ENCODE measurements around the gene ULK2.

ULK2 gene

GRCh38 chr17:19747159-19747719 is 120.5 kb downstream of the ULK2 start:
- Histone ChIP-seq H3K9me3 (ENCODE audit: insufficient read depth, low read length) (no peaks in the 10 kb centered on the region), H3K36me3 (ENCODE audit: insufficient read depth, insufficient read length, low read length) (no peaks in the 10 kb centered on the region), H3K4me3 (ENCODE audit: insufficient read length, low read depth) (no peak overlapping the region), H3K9ac (ENCODE audit: insufficient read length, low read depth) (no peak overlapping the region), H3K27me3 (ENCODE audit: insufficient read depth, insufficient read length) (peaks cover 15% of the 10 kb centered on the region), H3K4me1 (ENCODE audit: insufficient read depth, insufficient read length) (peaks cover 14% of the 10 kb centered on the region)
- no peak for DNase-seq (ENCODE audit: low read depth, low spot score)
- TF ChIP-seq ZNF274 (IDR thresholded peaks at IDR 0.05; ENCODE audit: low read depth, low read length), result no peak
- TF ChIP-seq SUZ12 (IDR thresholded peaks at IDR 0.05; ENCODE audit: extremely low read depth, insufficient read depth, insufficient read length), result no peak
- no peak for TF ChIP-seq YY1 (IDR thresholded peaks at IDR 0.05; ENCODE audit: insufficient read depth, insufficient read length)

- no peak overlapping the region for H3K9ac ChIP-seq (ENCODE audit: insufficient read length, low read depth)
- H3K4me3 ChIP-seq (ENCODE audit: insufficient read length, low read depth), result no peak overlapping the region
- H3K4me1 ChIP-seq (ENCODE audit: insufficient read depth, insufficient read length), result peaks cover 14% of the 10 kb centered on the region
- no peaks in the 10 kb centered on the region for H3K36me3 ChIP-seq (ENCODE audit: insufficient read depth, insufficient read length, low read length)
- peaks cover 15% of the 10 kb centered on the region for H3K27me3 ChIP-seq (ENCODE audit: insufficient read depth, insufficient read length)
- TF ChIP-seq SUZ12 (IDR thresholded peaks at IDR 0.05; ENCODE audit: extremely low read depth, insufficient read depth, insufficient read length) (no peak), ZNF274 (IDR thresholded peaks at IDR 0.05; ENCODE audit: low read depth, low read length) (no peak), YY1 (IDR thresholded peaks at IDR 0.05; ENCODE audit: insufficient read depth, insufficient read length) (no peak)
- DNase-seq (ENCODE audit: low read depth, low spot score), result no peak
- H3K9me3 ChIP-seq (ENCODE audit: insufficient read depth, low read length), result no peaks in the 10 kb centered on the region
Observed at GRCh38 chr17:19746517-19746916, 121.2 kb downstream of the ULK2 start.

- peaks cover 15% of the 10 kb centered on the region for H3K27me3 ChIP-seq (ENCODE audit: insufficient read depth, insufficient read length)
- no peaks in the 10 kb centered on the region for H3K36me3 ChIP-seq (ENCODE audit: insufficient read depth, insufficient read length, low read length)
- DNase-seq (ENCODE audit: low read depth, low spot score), result peak; percentile 80
- TF ChIP-seq SUZ12 (IDR thresholded peaks at IDR 0.05; ENCODE audit: extremely low read depth, insufficient read depth, insufficient read length) (no peak), ZNF274 (IDR thresholded peaks at IDR 0.05; ENCODE audit: low read depth, low read length) (no peak)
- H3K4me3 ChIP-seq (ENCODE audit: insufficient read length, low read depth), result peak overlapping the region; percentile 30
- peaks cover 14% of the 10 kb centered on the region for H3K4me1 ChIP-seq (ENCODE audit: insufficient read depth, insufficient read length)
- H3K9ac ChIP-seq (ENCODE audit: insufficient read length, low read depth), result peak overlapping the region; percentile 56
- H3K9me3 ChIP-seq (ENCODE audit: insufficient read depth, low read length), result no peaks in the 10 kb centered on the region
Observed at GRCh38 chr17:19744922-19745757, 122.6 kb downstream of the ULK2 start.

- H3K9ac ChIP-seq (ENCODE audit: insufficient read length, low read depth), result peak overlapping the region; percentile 61
- H3K36me3 ChIP-seq (ENCODE audit: insufficient read depth, insufficient read length, low read length), result no peaks in the 10 kb centered on the region
- H3K9me3 ChIP-seq (ENCODE audit: insufficient read depth, low read length), result no peaks in the 10 kb centered on the region
- peak overlapping the region; percentile 30 for H3K4me3 ChIP-seq (ENCODE audit: insufficient read length, low read depth)
- H3K27me3 ChIP-seq (ENCODE audit: insufficient read depth, insufficient read length), result peaks cover 15% of the 10 kb centered on the region
- TF ChIP-seq ZNF274 (IDR thresholded peaks at IDR 0.05; ENCODE audit: low read depth, low read length) (no peak), YY1 (IDR thresholded peaks at IDR 0.05; ENCODE audit: insufficient read depth, insufficient read length) (no peak), SUZ12 (IDR thresholded peaks at IDR 0.05; ENCODE audit: extremely low read depth, insufficient read depth, insufficient read length) (no peak)
- H3K4me1 ChIP-seq (ENCODE audit: insufficient read depth, insufficient read length), result peaks cover 14% of the 10 kb centered on the region
- no peak for DNase-seq (ENCODE audit: low read depth, low spot score)
Observed at GRCh38 chr17:19744492-19744891, 123.2 kb downstream of the ULK2 start.

GRCh38 chr17:19743101-19744100 is 124.3 kb downstream of the ULK2 start:
- TF ChIP-seq ZNF274 (IDR thresholded peaks at IDR 0.05; ENCODE audit: low read depth, low read length) (no peak), YY1 (IDR thresholded peaks at IDR 0.05; ENCODE audit: insufficient read depth, insufficient read length) (no peak), SUZ12 (IDR thresholded peaks at IDR 0.05; ENCODE audit: extremely low read depth, insufficient read depth, insufficient read length) (no peak)
- Histone ChIP-seq H3K36me3 (ENCODE audit: insufficient read depth, insufficient read length, low read length) (no peaks in the 10 kb centered on the region), H3K27me3 (ENCODE audit: insufficient read depth, insufficient read length) (peaks cover 15% of the 10 kb centered on the region), H3K9ac (ENCODE audit: insufficient read length, low read depth) (no peak overlapping the region), H3K9me3 (ENCODE audit: insufficient read depth, low read length) (no peaks in the 10 kb centered on the region), H3K4me3 (ENCODE audit: insufficient read length, low read depth) (no peak overlapping the region), H3K4me1 (ENCODE audit: insufficient read depth, insufficient read length) (peaks cover 10% of the 10 kb centered on the region)
- DNase-seq (ENCODE audit: low read depth, low spot score), result no peak

GRCh38 chr17:19742495-19742894 is 125.2 kb downstream of the ULK2 start:
- no peak overlapping the region for H3K4me3 ChIP-seq (ENCODE audit: insufficient read length, low read depth)
- peaks cover 5% of the 10 kb centered on the region for H3K4me1 ChIP-seq (ENCODE audit: insufficient read depth, insufficient read length)
- no peaks in the 10 kb centered on the region for H3K36me3 ChIP-seq (ENCODE audit: insufficient read depth, insufficient read length, low read length)
- no peak overlapping the region for H3K9ac ChIP-seq (ENCODE audit: insufficient read length, low read depth)
- no peak for TF ChIP-seq ZNF274 (IDR thresholded peaks at IDR 0.05; ENCODE audit: low read depth, low read length)
- no peak for TF ChIP-seq SUZ12 (IDR thresholded peaks at IDR 0.05; ENCODE audit: extremely low read depth, insufficient read depth, insufficient read length)
- TF ChIP-seq YY1 (IDR thresholded peaks at IDR 0.05; ENCODE audit: insufficient read depth, insufficient read length), result no peak
- no peak for DNase-seq (ENCODE audit: low read depth, low spot score)
- peaks cover 13% of the 10 kb centered on the region for H3K27me3 ChIP-seq (ENCODE audit: insufficient read depth, insufficient read length)
- H3K9me3 ChIP-seq (ENCODE audit: insufficient read depth, low read length), result no peaks in the 10 kb centered on the region
